Panc1 (cell line): ENCODE data around the gene DHDH. TPM values are rescaled to one million over a fixed set of nuclear protein-coding genes. Genes with fewer than 3 reads are reported as not detected.
"Not testable (repeated sequence)": the region's sequence is repeated elsewhere in the genome, so short reads cannot be mapped to it uniquely, and the experiment has no call there.

ENCODE experiments used
- ATAC-seq: fragments of 200-7000 bp; cut with Tn5 transposase; 2 replicates; pipeline ENCODE4 v1.9.1; 2020; ENCODE audit warnings: mild to moderate bottlenecking, moderate library complexity
- BruUV-seq: library from RNA; stranded (reverse); fragments of 400-500 nt; replicated peaks from 2 replicates; lab custom pipeline; 2021; lab: Mats Ljungman, UMichigan
- CTCF ChIA-PET: fragments of 300-600 bp; sonication (Branson Sonifier 250); formaldehyde crosslinking; loops from one replicate; lab custom pipeline; 2022; ENCODE audit warnings: antibody characterized with exemption; lab: Charles Lee
- POLR2A ChIA-PET: fragments of 300-600 bp; sonication (Branson Sonifier 250); formaldehyde crosslinking; loops from one replicate; lab custom pipeline; 2022; ENCODE audit warnings: antibody characterized with exemption; lab: Charles Lee
- DNase-seq: peaks from one replicate; pipeline ENCODE4 v3.0.0-alpha.2; 2010; ENCODE audit warnings: low read depth, low spot score
- H3K27ac ChIP-seq: 2 replicates; pipeline ENCODE4 v1.5.1; 2011; ENCODE audit warnings: mild to moderate bottlenecking, low read length, inconsistent platforms
- H3K27me3 ChIP-seq: fragments of 200-500 bp; sonication (Bioruptor generic); 2 replicates; pipeline ENCODE4 v1.6.0; 2014; ENCODE audit warnings: low read length, inconsistent platforms; ENCODE audit not compliant: control insufficient read depth, insufficient read depth
- H3K36me3 ChIP-seq: fragments of 200-500 bp; sonication (Bioruptor generic); 2 replicates; pipeline ENCODE4 v1.5.1; 2014; ENCODE audit warnings: inconsistent platforms, mild to moderate bottlenecking, low read length, moderate library complexity; ENCODE audit not compliant: control insufficient read depth, insufficient read depth
- H3K4me1 ChIP-seq: 2 replicates; pipeline ENCODE4 v1.5.1; 2011; ENCODE audit warnings: inconsistent platforms, mild to moderate bottlenecking, low read length, moderate library complexity; ENCODE audit not compliant: control insufficient read depth, insufficient read depth
- H3K4me3 ChIP-seq, 2 experiments: 2 replicates each; pipeline ENCODE4 v1.5.1; 2011 to 2012; ENCODE audit warnings: low read depth in 2 of 2, low read length in 2 of 2, mild to moderate bottlenecking in 2 of 2, inconsistent platforms in 1 of 2, moderate library complexity in 1 of 2
- H3K9me3 ChIP-seq: fragments of 200-500 bp; sonication (Bioruptor generic); 2 replicates; pipeline ENCODE4 v1.5.1; 2014; ENCODE audit warnings: low read depth, mild to moderate bottlenecking, inconsistent platforms, low read length, moderate library complexity; ENCODE audit not compliant: control insufficient read depth, insufficient read depth
- CTCF ChIP-seq: fragments of 450-650 bp; IDR thresholded peaks from 2 replicates; pipeline ENCODE4 v1.5.1; 2017; ENCODE audit warnings: mild to moderate bottlenecking
- POLR2AphosphoS5 ChIP-seq: IDR thresholded peaks from 2 replicates; pipeline ENCODE4 v1.6.1; 2012; ENCODE audit warnings: mild to moderate bottlenecking, low read depth, low read length, moderate library complexity
- REST ChIP-seq, 2 experiments: IDR thresholded peaks; 2 replicates each; pipeline ENCODE4 v1.6.1; 2011 to 2012; ENCODE audit warnings: low read depth in 2 of 2, control low read depth in 1 of 2, low read length in 1 of 2, mild to moderate bottlenecking in 1 of 2, moderate library complexity in 1 of 2; ENCODE audit not compliant: insufficient read depth in 1 of 2
- SIN3A ChIP-seq: IDR thresholded peaks from 2 replicates; pipeline ENCODE4 v1.6.1; 2012; ENCODE audit warnings: low read depth, mild to moderate bottlenecking, low read length, moderate library complexity, borderline replicate concordance; ENCODE audit not compliant: insufficient read depth
- TCF7L2 ChIP-seq: IDR thresholded peaks from 2 replicates; pipeline ENCODE4 v1.6.1; 2011; ENCODE audit warnings: mild to moderate bottlenecking, low read depth, low read length, inconsistent platforms
- in situ Hi-C: cut with HindIII; loops from 2 replicates; pipeline ENCODE4 v1.10.0; 2016; ENCODE audit warnings: low sequenced_read_pairs, low pct_unique_long_range_greater_than_20kb
- intact Hi-C: fragments of 100-400 bp; cut with micrococcal nuclease; formaldehyde crosslinking; loops from one replicate; pipeline ENCODE4 v1.10.0; 2022; ENCODE audit not compliant: unreplicated experiment
- total RNA-seq: library from RNA; stranded (reverse); gene quantifications from one replicate; pipeline ENCODE4 v1.2.1, GENCODE V29; 2021; ENCODE audit not compliant: unreplicated experiment

Gene DHDH
- total RNA-seq, 1 experiment from 2014 or later: 0.85 TPM

GRCh38 chr19:48922548-48923490 lies 10.7 kb upstream of the DHDH start:
- TF ChIP-seq POLR2AphosphoS5 (no peak), TCF7L2 (no peak)
- no peaks in the 10 kb centered on the region for H3K9me3 ChIP-seq
- BruUV-seq: TSS peak; percentile 93
- ChIA-PET CTCF (no interaction called here), POLR2A (no interaction called here)
- ATAC-seq (no peak), DNase-seq (no peak)
- no peak overlapping the region for H3K27ac ChIP-seq
- intact Hi-C loops (no loop called here), in situ Hi-C loops (no loop called here)
- H3K4me1 ChIP-seq: 0 out of 2 replicates have a peak, but pooled peaks cover 3% of the 10 kb centered on the region
- no peaks in the 10 kb centered on the region for H3K27me3 ChIP-seq
- H3K36me3 ChIP-seq: no peaks in the 10 kb centered on the region
- H3K4me3 ChIP-seq: no peak overlapping the region

- Histone ChIP-seq H3K4me1 (0 out of 2 replicates have a peak, but pooled peaks cover 3% of the 10 kb centered on the region), H3K36me3 (no peaks in the 10 kb centered on the region), H3K9me3 (no peaks in the 10 kb centered on the region), H3K27ac (no peak overlapping the region), H3K4me3 (no peak overlapping the region), H3K27me3 (no peaks in the 10 kb centered on the region)
- no TSS peak for BruUV-seq
- ATAC-seq: peak; percentile 56; the same call in 1 of the 2 replicates
- in situ Hi-C loops (no loop called here), intact Hi-C loops (no loop called here)
- DNase-seq: peak; percentile 63
- ChIA-PET POLR2A (interaction anchor here (0.6 kb wide), 1 partner anchor 64 kb away, joined by 6 read pairs; no protein-coding TSS in a partner anchor), CTCF (interaction anchor here (0.6 kb wide), 1 partner anchor 10 kb away, joined by 10 read pairs; no protein-coding TSS in a partner anchor)
- TF ChIP-seq TCF7L2 (no peak), POLR2AphosphoS5 (no peak), SIN3A (no peak), REST (IDR thresholded peaks at IDR 0.05; ENCODE audit: insufficient read depth in 1 of 2, low read depth in 2 of 2, low read length in 1 of 2) (no peak), CTCF (no peak)
Measured at GRCh38 chr19:48925240-48925843, 8.2 kb upstream of the DHDH start.

- H3K27me3 ChIP-seq, H3K4me3 ChIP-seq, POLR2A ChIA-PET, H3K9me3 ChIP-seq, BruUV-seq, H3K36me3 ChIP-seq, in situ Hi-C loops, H3K4me1 ChIP-seq, H3K27ac ChIP-seq, ATAC-seq, intact Hi-C loops, DNase-seq: not testable (repeated sequence)
- CTCF ChIA-PET: interaction anchor here (0.6 kb wide), 1 partner anchor 9 kb away, joined by 10 read pairs; no protein-coding TSS in a partner anchor
Measured at GRCh38 chr19:48925890-48926289, 7.6 kb upstream of the DHDH start.
